OCI-LY3 (cell line): Measurements from ENCODE around the gene C17orf67.

ENCODE experiments used
- H2AFZ ChIP-seq: fragments of 200-600, 300-600 bp; shearing (Covaris generic); 2 replicates; pipeline ENCODE4 v1.6.0; 2014; ENCODE audit warnings: antibody characterized with exemption, low read depth, low read length
- H3K27ac ChIP-seq: fragments of 200-600, 300-600 bp; sonication (generic); 2 replicates; pipeline ENCODE4 v1.5.1; 2014; ENCODE audit warnings: mild to moderate bottlenecking, low read length, moderate library complexity, mixed read lengths
- H3K27me3 ChIP-seq: fragments of 200-600, 300-600 bp; sonication (generic); 2 replicates; pipeline ENCODE4 v1.6.1; 2014; ENCODE audit warnings: low read depth, low read length, mixed read lengths
- H3K36me3 ChIP-seq: fragments of 200-600, 300-600 bp; sonication (generic); replicated peaks from 2 replicates; pipeline ENCODE3; 2014; ENCODE audit warnings: low read depth, low read length, mixed read lengths
- H3K4me1 ChIP-seq: fragments of 300-600, 200-600 bp; sonication (generic); 2 replicates; pipeline ENCODE4 v1.6.1; 2014; ENCODE audit warnings: low read length, mixed read lengths
- H3K4me2 ChIP-seq: fragments of 200-600, 300-600 bp; sonication (generic); 2 replicates; pipeline ENCODE4 v1.6.1; 2014; ENCODE audit warnings: low read length, mixed read lengths
- H3K4me3 ChIP-seq: fragments of 300-600, 200-600 bp; sonication (generic); 2 replicates; pipeline ENCODE4 v1.5.1; 2014; ENCODE audit warnings: antibody characterized with exemption, mild to moderate bottlenecking, low read length, moderate library complexity
- H3K79me2 ChIP-seq: fragments of 300-600, 200-600 bp; shearing (Covaris generic); 2 replicates; pipeline ENCODE4 v1.6.1; 2014; ENCODE audit warnings: mild to moderate bottlenecking, low read length, mixed read lengths
- H3K9ac ChIP-seq: fragments of 300-600, 200-600 bp; shearing (Covaris generic); 2 replicates; pipeline ENCODE4 v1.6.0; 2014; ENCODE audit warnings: mild to moderate bottlenecking, low read length, moderate library complexity
- H3K9me3 ChIP-seq: fragments of 200-600, 300-600 bp; shearing (Covaris generic); 2 replicates; pipeline ENCODE4 v1.6.1; 2014; ENCODE audit warnings: low read length, mixed read lengths; ENCODE audit not compliant: insufficient read depth
- H4K20me1 ChIP-seq: fragments of 200-600, 300-600 bp; sonication (generic); 2 replicates; pipeline ENCODE4 v1.6.1; 2016; ENCODE audit warnings: low read length, mixed read lengths; ENCODE audit not compliant: insufficient read depth
- EZH2phosphoT487 ChIP-seq: fragments of 200-600 bp; shearing (Covaris generic); IDR thresholded peaks from 2 replicates; pipeline ENCODE4 v1.6.1; 2018; ENCODE audit warnings: antibody characterized with exemption, mixed run types, low read depth
- TF ChIP-seq, protein P1 (sequence below): fragments of 200-600, 300-600 bp; sonication (generic); IDR thresholded peaks from 2 replicates; pipeline ENCODE4 v1.5.1; 2014; ENCODE audit warnings: antibody characterized with exemption, low read length, low read depth

The C17orf67 gene

DNA sequence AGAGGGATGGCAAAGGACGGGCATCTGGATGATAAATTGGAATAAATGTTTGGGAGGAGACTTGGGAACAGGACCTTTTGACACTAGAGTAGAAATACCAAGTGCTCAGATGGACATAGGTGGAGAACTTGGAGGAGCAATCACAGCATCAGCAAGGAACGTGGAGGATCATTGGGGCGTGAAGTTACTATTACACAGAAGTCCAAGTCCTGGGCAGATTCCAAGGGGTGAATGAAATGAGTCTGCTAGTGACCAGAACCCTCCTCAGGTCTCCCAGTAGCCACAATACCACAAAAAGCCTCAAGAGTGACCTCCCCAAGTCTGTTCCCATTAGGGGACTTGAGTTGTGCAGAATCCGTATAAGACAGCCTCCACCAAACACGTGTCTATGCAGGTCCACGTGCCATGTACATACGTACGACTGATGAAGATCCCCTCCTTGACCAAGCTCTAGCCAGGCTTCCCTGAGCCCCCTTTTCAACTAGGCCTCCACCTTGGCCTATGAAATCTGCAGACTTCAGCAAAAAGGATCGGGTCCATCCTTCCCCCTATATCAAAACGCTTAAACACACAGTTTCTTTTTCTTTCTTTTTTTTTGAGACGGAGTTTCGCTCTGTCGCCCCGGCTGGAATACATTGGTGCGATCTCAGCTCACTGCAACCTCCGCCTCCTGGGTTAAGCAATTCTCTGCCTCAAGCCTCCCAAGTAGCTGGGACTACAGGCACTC is 2.2 kb downstream of the C17orf67 start:
- H4K20me1 ChIP-seq: 0 out of 2 replicates have a peak, but pooled peaks cover 6% of the 10 kb centered on the region
- peaks cover 25% of the 10 kb centered on the region for H3K79me2 ChIP-seq
- TF ChIP-seq EZH2phosphoT487: no peak
- TF ChIP-seq, protein P1, sequence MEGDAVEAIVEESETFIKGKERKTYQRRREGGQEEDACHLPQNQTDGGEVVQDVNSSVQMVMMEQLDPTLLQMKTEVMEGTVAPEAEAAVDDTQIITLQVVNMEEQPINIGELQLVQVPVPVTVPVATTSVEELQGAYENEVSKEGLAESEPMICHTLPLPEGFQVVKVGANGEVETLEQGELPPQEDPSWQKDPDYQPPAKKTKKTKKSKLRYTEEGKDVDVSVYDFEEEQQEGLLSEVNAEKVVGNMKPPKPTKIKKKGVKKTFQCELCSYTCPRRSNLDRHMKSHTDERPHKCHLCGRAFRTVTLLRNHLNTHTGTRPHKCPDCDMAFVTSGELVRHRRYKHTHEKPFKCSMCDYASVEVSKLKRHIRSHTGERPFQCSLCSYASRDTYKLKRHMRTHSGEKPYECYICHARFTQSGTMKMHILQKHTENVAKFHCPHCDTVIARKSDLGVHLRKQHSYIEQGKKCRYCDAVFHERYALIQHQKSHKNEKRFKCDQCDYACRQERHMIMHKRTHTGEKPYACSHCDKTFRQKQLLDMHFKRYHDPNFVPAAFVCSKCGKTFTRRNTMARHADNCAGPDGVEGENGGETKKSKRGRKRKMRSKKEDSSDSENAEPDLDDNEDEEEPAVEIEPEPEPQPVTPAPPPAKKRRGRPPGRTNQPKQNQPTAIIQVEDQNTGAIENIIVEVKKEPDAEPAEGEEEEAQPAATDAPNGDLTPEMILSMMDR: no peak
- peaks cover 11% of the 10 kb centered on the region for H3K36me3 ChIP-seq
- no peaks in the 10 kb centered on the region for H3K27me3 ChIP-seq
- H2AFZ ChIP-seq: no peak overlapping the region
- no peak overlapping the region for H3K4me2 ChIP-seq
- no peak overlapping the region for H3K9ac ChIP-seq
- H3K4me1 ChIP-seq: peaks cover 17% of the 10 kb centered on the region
- no peaks in the 10 kb centered on the region for H3K9me3 ChIP-seq
- H3K4me3 ChIP-seq: no peak overlapping the region
- H3K27ac ChIP-seq: no peak overlapping the region

DNA sequence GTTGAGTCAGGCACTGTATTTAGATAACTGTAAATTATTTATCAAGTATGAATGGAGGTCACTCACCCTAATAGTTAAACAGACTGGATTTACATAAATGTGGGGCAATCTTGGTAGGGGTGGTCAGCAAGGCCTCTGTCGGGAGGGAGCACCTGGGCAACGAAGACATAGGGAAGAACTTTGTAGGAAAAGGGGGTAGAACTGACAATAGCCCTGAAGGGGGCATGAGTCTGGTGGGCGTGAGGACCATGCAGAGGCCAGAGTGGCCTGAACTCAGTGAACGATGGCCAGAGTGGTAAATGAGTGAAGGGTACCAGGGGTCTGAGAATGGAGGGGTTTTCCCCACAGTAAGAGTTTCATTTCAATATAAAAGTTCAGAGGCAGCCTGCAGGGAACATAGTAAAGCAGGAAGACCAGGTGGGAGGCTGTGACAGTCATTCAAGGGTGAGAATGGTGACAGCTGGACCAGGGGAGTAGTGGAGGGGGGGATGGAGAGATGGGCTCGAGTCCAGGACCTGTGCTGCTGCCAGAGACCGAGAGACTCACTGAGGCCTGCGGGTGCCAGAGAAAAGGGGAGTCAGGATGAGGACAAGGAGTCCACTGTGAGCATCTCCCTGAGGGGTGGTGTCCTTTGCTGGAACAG is 2.9 kb downstream of the C17orf67 start:
- Histone ChIP-seq H3K4me3 (no peak overlapping the region), H3K79me2 (peaks cover 25% of the 10 kb centered on the region), H3K27ac (no peak overlapping the region), H3K9ac (no peak overlapping the region), H3K4me1 (peaks cover 17% of the 10 kb centered on the region), H3K27me3 (no peaks in the 10 kb centered on the region), H3K4me2 (no peak overlapping the region), H3K9me3 (no peaks in the 10 kb centered on the region), H4K20me1 (0 out of 2 replicates have a peak, but pooled peaks cover 6% of the 10 kb centered on the region), H3K36me3 (peaks cover 10% of the 10 kb centered on the region), H2AFZ (no peak overlapping the region)
- TF ChIP-seq, protein P1: no peak
- no peak for TF ChIP-seq EZH2phosphoT487

DNA sequence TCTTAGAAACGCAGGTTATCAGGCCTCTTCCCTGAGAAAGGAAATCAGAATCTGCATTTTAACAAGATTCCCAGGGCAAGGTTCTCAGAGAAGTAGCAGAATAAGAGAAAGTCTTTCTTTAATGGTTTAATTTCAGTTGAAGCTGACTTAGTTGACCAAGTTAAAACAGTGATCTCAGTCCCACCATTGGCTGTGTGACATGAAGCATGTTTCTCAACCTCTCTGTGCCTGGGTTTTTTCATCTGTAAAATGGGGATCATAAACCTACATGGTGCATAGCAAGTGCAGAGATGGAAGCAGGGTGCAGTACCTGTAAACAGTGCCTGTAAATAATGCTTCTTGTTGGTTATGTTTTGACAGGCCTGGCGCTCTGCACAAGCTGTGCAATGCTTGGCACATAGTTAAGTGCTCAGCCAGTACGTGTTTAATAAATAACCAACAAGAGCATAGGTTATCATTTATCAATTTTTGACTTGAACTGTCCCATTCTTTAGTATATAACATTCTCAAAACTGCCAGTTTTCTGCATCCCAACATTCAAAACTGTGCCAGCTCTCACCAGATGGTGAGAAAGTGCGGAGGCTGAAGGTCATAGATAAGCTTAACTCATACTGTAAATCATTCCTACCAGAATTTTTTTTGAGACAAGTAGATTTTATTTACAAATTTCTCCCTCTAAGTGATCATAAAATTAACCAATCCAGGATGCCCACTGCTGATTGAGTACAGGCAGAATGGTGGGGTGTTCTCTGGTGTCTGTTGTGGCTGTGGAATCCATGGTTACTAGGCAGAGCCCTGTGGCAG is 6.9 kb downstream of the C17orf67 start:
- Histone ChIP-seq H3K4me1 (peaks cover 4% of the 10 kb centered on the region), H3K9ac (no peak overlapping the region), H3K4me2 (no peak overlapping the region), H3K27ac (no peak overlapping the region), H4K20me1 (no peaks in the 10 kb centered on the region), H3K4me3 (no peak overlapping the region), H2AFZ (no peak overlapping the region), H3K9me3 (no peaks in the 10 kb centered on the region), H3K36me3 (no peaks in the 10 kb centered on the region), H3K79me2 (0 out of 2 replicates have a peak, but pooled peaks cover 6% of the 10 kb centered on the region), H3K27me3 (no peaks in the 10 kb centered on the region)
- TF ChIP-seq, protein P1: no peak
- no peak for TF ChIP-seq EZH2phosphoT487

GRCh38 chr17:56824503-56824902 is 9.2 kb downstream of the C17orf67 start:
- Histone ChIP-seq H3K27ac (no peak overlapping the region), H3K36me3 (no peaks in the 10 kb centered on the region), H3K4me2 (no peak overlapping the region), H3K27me3 (no peaks in the 10 kb centered on the region), H3K79me2 (no peaks in the 10 kb centered on the region), H3K4me1 (peaks cover 8% of the 10 kb centered on the region), H4K20me1 (no peaks in the 10 kb centered on the region), H2AFZ (no peak overlapping the region), H3K9ac (no peak overlapping the region), H3K9me3 (no peaks in the 10 kb centered on the region), H3K4me3 (no peak overlapping the region)
- TF ChIP-seq EZH2phosphoT487: no peak
- TF ChIP-seq, protein P1: no peak
